HG03066 (cell line): ENCODE data around the gene NAT8L.

Source experiments
- ATAC-seq: cut with Tn5 transposase; IDR thresholded peaks from one replicate; pipeline ENCODE4 v1.9.1; 2021; ENCODE audit warnings: low read depth; ENCODE audit not compliant: unreplicated experiment

NAT8L gene

GRCh38 chr4:2073808-2074481 is 14.8 kb downstream of the NAT8L start:
- no peak for ATAC-seq

GRCh38 chr4:2074588-2074987 is 15.5 kb downstream of the NAT8L start:
- ATAC-seq, result no peak

GRCh38 chr4:2075171-2075986 is 16.3 kb downstream of the NAT8L start:
- no peak for ATAC-seq

GRCh38 chr4:2075987-2076907 is 17.1 kb downstream of the NAT8L start:
- no peak for ATAC-seq

- no peak for ATAC-seq
Observed at GRCh38 chr4:2076908-2077536, 17.9 kb downstream of the NAT8L start.

GRCh38 chr4:2077537-2078460 is 18.7 kb downstream of the NAT8L start:
- ATAC-seq, result no peak

- no peak for ATAC-seq
Observed at GRCh38 chr4:2078584-2078983, 19.5 kb downstream of the NAT8L start.

GRCh38 chr4:2079006-2079405 is 19.9 kb downstream of the NAT8L start:
- no peak for ATAC-seq

GRCh38 chr4:2079926-2080325 is 20.8 kb downstream of the NAT8L start:
- no peak for ATAC-seq

GRCh38 chr4:2080429-2081300 is 21.5 kb downstream of the NAT8L start:
- no peak for ATAC-seq

- no peak for ATAC-seq
Observed at GRCh38 chr4:2081540-2081939, 22.4 kb downstream of the NAT8L start.

GRCh38 chr4:2082118-2082517 is 23.0 kb downstream of the NAT8L start:
- ATAC-seq, result no peak

- no peak for ATAC-seq
Observed at GRCh38 chr4:2082627-2083026, 23.5 kb downstream of the NAT8L start.

- ATAC-seq, result no peak
Observed at GRCh38 chr4:2083116-2083825, 24.1 kb downstream of the NAT8L start.

- ATAC-seq, result no peak
Observed at GRCh38 chr4:2083826-2084160, 24.7 kb downstream of the NAT8L start.

GRCh38 chr4:2084316-2084715 is 25.2 kb downstream of the NAT8L start:
- ATAC-seq, result no peak

- no peak for ATAC-seq
Observed at GRCh38 chr4:2085496-2085901, 26.4 kb downstream of the NAT8L start.

GRCh38 chr4:2087170-2087569 is 28.0 kb downstream of the NAT8L start:
- ATAC-seq, result no peak
